Nephron (organoid): ENCODE measurements around the gene CDH9.

Source experiments
- H3K27ac Mint-ChIP-seq, 3 experiments: 2 replicates each; pipeline ENCODE4 v1.8.0; 2020; ENCODE audit warnings: mixed read lengths in 3 of 3, mild to moderate bottlenecking in 2 of 3, moderate library complexity in 1 of 3
- H3K27me3 Mint-ChIP-seq: 2 replicates; pipeline ENCODE4 v1.8.0; 2021; ENCODE audit warnings: low read depth, mild to moderate bottlenecking, moderate library complexity, mixed read lengths
- H3K36me3 Mint-ChIP-seq: 2 replicates; pipeline ENCODE4 v1.8.0; 2020; ENCODE audit warnings: low read depth, mixed read lengths
- H3K4me1 Mint-ChIP-seq: 2 replicates; pipeline ENCODE4 v1.8.0; 2020; ENCODE audit warnings: mixed read lengths
- H3K4me3 Mint-ChIP-seq, 3 experiments: 2 replicates each; pipeline ENCODE4 v1.8.0; 2020; ENCODE audit warnings: mild to moderate bottlenecking in 3 of 3, mixed read lengths in 3 of 3, moderate library complexity in 2 of 3
- H3K9me3 Mint-ChIP-seq: 2 replicates; pipeline ENCODE4 v1.8.0; 2020; ENCODE audit warnings: mixed read lengths
- CTCF ChIP-seq, 3 experiments: fragments of 200-600 bp; sonication (generic); IDR thresholded peaks; one replicate each; pipeline ENCODE4 v1.5.0; 2021; ENCODE audit warnings: antibody characterized with exemption in 3 of 3; ENCODE audit not compliant: unreplicated experiment in 3 of 3

Gene CDH9

GRCh38 chr5:27020973-27021372 lies 17.4 kb downstream of the CDH9 start:
- Mint-ChIP-seq H3K27me3 (no peaks in the 10 kb centered on the region), H3K36me3 (peaks cover 9% of the 10 kb centered on the region), H3K4me1 (peaks cover 4% of the 10 kb centered on the region), H3K9me3 (no peaks in the 10 kb centered on the region), H3K27ac (peak overlapping the region in 2 of 3 experiments; percentile 1 to 14), H3K4me3 (no peak overlapping the region)
- TF ChIP-seq CTCF (IDR thresholded peaks at IDR 0.05; ENCODE audit: unreplicated experiment in 3 of 3) = peak; percentile 47 to 60 (median 59)

GRCh38 chr5:27015758-27016157 lies 22.6 kb downstream of the CDH9 start:
- Mint-ChIP-seq H3K27ac (peak overlapping the region in 1 of 3 experiments; percentile 25), H3K4me1 (no peaks in the 10 kb centered on the region), H3K9me3 (no peaks in the 10 kb centered on the region), H3K4me3 (no peak overlapping the region), H3K36me3 (no peaks in the 10 kb centered on the region), H3K27me3 (no peaks in the 10 kb centered on the region)
- no peak for TF ChIP-seq CTCF (IDR thresholded peaks at IDR 0.05; ENCODE audit: unreplicated experiment in 3 of 3)

DNA sequence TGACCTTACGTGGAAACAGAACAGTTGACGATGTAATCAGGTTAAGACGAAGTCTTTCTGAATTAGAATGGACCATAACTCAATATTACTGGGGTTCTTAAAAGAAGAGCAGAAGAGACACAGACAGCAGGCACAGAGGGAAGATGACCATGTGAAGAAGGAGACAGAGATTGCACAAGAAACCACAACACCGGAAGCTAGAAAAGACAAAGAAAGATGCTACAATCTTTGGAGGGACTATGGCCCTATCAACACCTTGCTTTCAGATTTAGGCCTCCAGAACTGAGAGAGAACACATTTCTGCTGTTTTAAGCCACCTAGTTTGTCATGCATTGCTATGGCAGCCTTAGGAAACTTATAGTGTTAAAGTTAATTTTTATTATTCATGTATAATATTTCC lies 27.1 kb downstream of the CDH9 start:
- H3K4me1 Mint-ChIP-seq = no peaks in the 10 kb centered on the region
- TF ChIP-seq CTCF (IDR thresholded peaks at IDR 0.05; ENCODE audit: unreplicated experiment in 3 of 3) = no peak

DNA sequence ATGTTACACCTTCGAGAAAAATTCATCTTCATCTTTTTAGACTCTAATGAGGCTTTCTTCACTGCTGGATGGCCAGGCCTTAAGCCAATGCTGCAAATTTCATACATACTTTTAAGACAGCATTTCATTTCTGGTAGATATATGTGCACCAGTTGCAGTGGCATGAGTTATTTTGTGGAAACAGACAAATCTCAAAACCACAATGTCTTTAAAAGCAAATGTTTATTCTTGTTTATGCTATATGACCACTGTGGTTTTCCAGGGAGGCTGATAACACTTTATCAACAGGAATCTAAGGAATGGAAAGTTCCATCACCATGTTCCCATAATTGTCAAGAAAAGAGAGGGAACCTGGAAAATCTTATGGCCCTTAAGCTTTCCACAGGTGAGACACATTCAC lies 27.7 kb downstream of the CDH9 start:
- no peak for TF ChIP-seq CTCF (IDR thresholded peaks at IDR 0.05; ENCODE audit: unreplicated experiment in 3 of 3)
- no peaks in the 10 kb centered on the region for H3K4me1 Mint-ChIP-seq
- H3K27ac Mint-ChIP-seq = no peak overlapping the region
- H3K27me3 Mint-ChIP-seq = no peaks in the 10 kb centered on the region
- H3K9me3 Mint-ChIP-seq = no peaks in the 10 kb centered on the region
- H3K4me3 Mint-ChIP-seq = no peak overlapping the region
- H3K36me3 Mint-ChIP-seq = no peaks in the 10 kb centered on the region

More for the DNA sequence above, 27.1 kb downstream of the CDH9 start:
- H3K36me3 Mint-ChIP-seq = no peaks in the 10 kb centered on the region
- H3K4me3 Mint-ChIP-seq = no peak overlapping the region
- H3K9me3 Mint-ChIP-seq = no peaks in the 10 kb centered on the region
- H3K27ac Mint-ChIP-seq = no peak overlapping the region
- no peaks in the 10 kb centered on the region for H3K27me3 Mint-ChIP-seq

- no peak overlapping the region for H3K4me3 Mint-ChIP-seq
- no peaks in the 10 kb centered on the region for H3K9me3 Mint-ChIP-seq
- H3K27ac Mint-ChIP-seq = no peak overlapping the region
- no peak for TF ChIP-seq CTCF (IDR thresholded peaks at IDR 0.05; ENCODE audit: unreplicated experiment in 3 of 3)
- H3K36me3 Mint-ChIP-seq = no peaks in the 10 kb centered on the region
- no peaks in the 10 kb centered on the region for H3K27me3 Mint-ChIP-seq
- no peaks in the 10 kb centered on the region for H3K4me1 Mint-ChIP-seq
Observed at GRCh38 chr5:27009540-27009915, 28.9 kb downstream of the CDH9 start.

DNA sequence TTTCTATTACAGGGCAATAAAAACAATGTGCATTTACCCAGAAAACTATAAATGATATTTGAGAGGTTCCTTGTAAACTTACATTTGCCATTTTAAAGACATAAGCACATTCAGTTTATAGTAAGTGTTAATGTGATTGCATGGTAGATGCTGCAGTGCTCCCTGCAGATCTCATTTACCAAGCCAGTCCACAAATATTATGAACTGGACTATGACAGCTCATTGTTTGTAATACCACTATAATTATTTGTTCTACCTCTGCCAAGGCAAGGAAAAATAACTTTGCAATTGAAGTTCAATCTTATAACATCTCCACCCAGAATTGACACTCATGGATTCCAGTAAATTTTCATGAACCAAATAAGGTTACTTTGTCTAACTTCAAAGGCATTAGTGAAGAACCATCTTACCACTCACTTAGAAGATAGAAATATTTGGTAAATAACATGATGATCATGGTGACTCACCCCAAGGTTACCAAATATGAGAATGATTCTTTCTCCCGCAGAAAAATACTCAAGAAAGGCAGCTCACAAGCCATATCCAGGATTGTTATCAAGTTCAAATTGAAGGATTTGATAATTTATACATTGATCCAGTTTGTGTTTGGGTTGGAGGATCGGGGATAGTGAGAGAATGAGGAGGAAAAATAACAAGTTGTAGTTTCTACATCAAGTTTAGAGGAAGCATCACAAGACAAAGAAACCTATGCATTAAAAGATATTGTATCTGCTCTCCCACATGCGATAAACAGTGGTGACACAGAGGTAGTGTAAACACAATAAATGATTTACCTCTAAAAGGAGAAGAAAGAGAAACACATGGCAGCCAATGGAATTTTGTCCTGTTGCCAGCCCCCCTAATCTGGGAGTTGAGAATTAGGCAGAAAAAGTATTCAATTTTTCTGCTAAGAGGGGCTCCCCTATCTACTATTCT lies 29.5 kb downstream of the CDH9 start:
- Mint-ChIP-seq H3K27ac (no peak overlapping the region), H3K9me3 (no peaks in the 10 kb centered on the region), H3K27me3 (no peaks in the 10 kb centered on the region), H3K4me3 (no peak overlapping the region), H3K36me3 (no peaks in the 10 kb centered on the region), H3K4me1 (no peaks in the 10 kb centered on the region)
- TF ChIP-seq CTCF (IDR thresholded peaks at IDR 0.05; ENCODE audit: unreplicated experiment in 3 of 3) = no peak
